Measurements from ENCODE around the gene RNF13.
A peak's percentile ranks its signal among the peaks of the same experiment; 100 is the strongest.
"Not testable (repeated sequence)": the region's sequence is repeated elsewhere in the genome, so short reads cannot be mapped to it uniquely, and the experiment has no call there.

RNF13 gene

GRCh38 chr3:149963485-149963884 lies 150.5 kb downstream of the RNF13 start:
- no peak for DNase-seq

GRCh38 chr3:149964291-149964690 lies 151.3 kb downstream of the RNF13 start:
- DNase-seq: no peak

GRCh38 chr3:149965278-149965677 lies 152.3 kb downstream of the RNF13 start:
- peak; percentile 68 to 76 for DNase-seq

GRCh38 chr3:149967086-149967685 lies 154.2 kb downstream of the RNF13 start:
- DNase-seq: peak in 1 of 2 donors; percentile 66

- no peak for DNase-seq
These were observed 155.2 kb downstream of the RNF13 start for GRCh38 chr3:149968216-149968615.

GRCh38 chr3:149969110-149969939 lies 156.3 kb downstream of the RNF13 start:
- DNase-seq: no peak

- DNase-seq: peak in 1 of 2 donors; percentile 65
These were observed 157.1 kb downstream of the RNF13 start for GRCh38 chr3:149969940-149970715.

- DNase-seq: no peak
These were observed 157.8 kb downstream of the RNF13 start, which contains the start of gene PFN2 for GRCh38 chr3:149970716-149971402. PFN2 (minus strand) TSS chr3:149970895; CDS start chr3:149970856, 39 bp downstream.

GRCh38 chr3:149971403-149972075 lies 158.5 kb downstream of the RNF13 start:
- peak in 1 of 2 donors; percentile 27 for DNase-seq

GRCh38 chr3:149975919-149976318 lies 162.9 kb downstream of the RNF13 start:
- DNase-seq: no peak

GRCh38 chr3:149977386-149977785 lies 164.4 kb downstream of the RNF13 start:
- no peak for DNase-seq

- DNase-seq: not testable (repeated sequence)
These were observed 169.0 kb downstream of the RNF13 start for GRCh38 chr3:149981979-149982378.

GRCh38 chr3:149983053-149983452 lies 170.0 kb downstream of the RNF13 start:
- not testable (repeated sequence) for DNase-seq

GRCh38 chr3:149983628-149984027 lies 170.6 kb downstream of the RNF13 start:
- DNase-seq: no peak

- DNase-seq: no peak
These were observed 176.3 kb downstream of the RNF13 start for GRCh38 chr3:149989307-149989706.

GRCh38 chr3:149990423-149990948 lies 177.5 kb downstream of the RNF13 start:
- no peak for DNase-seq

GRCh38 chr3:149992416-149993058 lies 179.5 kb downstream of the RNF13 start:
- DNase-seq: no peak

- no peak for DNase-seq
These were observed 185.9 kb downstream of the RNF13 start for GRCh38 chr3:149998946-149999345.

- DNase-seq: no peak
These were observed 186.4 kb downstream of the RNF13 start for GRCh38 chr3:149999421-149999820.

GRCh38 chr3:150000641-150001040 lies 187.6 kb downstream of the RNF13 start:
- DNase-seq: no peak

Data from inflammatory macrophage treated with lipopolysaccharide for 1 hour (primary cell).